H9 (cell line): ENCODE results near the gene ZCWPW2. TPM values are rescaled to one million over a fixed set of nuclear protein-coding genes. Genes with fewer than 3 reads are reported as not detected.

Experiments
- DNase-seq: peaks from one replicate; pipeline ENCODE4 v3.0.0-alpha.2; 2017
- H2AFZ ChIP-seq: one replicate; pipeline ENCODE4 v1.6.1; 2013; ENCODE audit warnings: mild to moderate bottlenecking, low read length, control low read depth, moderate library complexity
- H2AK5ac ChIP-seq: 2 replicates; pipeline ENCODE4 v1.6.1; 2013; ENCODE audit warnings: low read length, control low read depth, mixed read lengths; ENCODE audit not compliant: insufficient read length
- H2BK120ac ChIP-seq: one replicate; pipeline ENCODE4 v1.6.1; 2013; ENCODE audit warnings: low read depth, mild to moderate bottlenecking, low read length, control low read depth, inconsistent platforms; ENCODE audit not compliant: poor library complexity, severe bottlenecking
- H2BK12ac ChIP-seq: 2 replicates; pipeline ENCODE4 v1.6.1; 2013; ENCODE audit warnings: low read length, control low read depth, mixed read lengths, low read depth; ENCODE audit not compliant: insufficient read length
- H2BK15ac ChIP-seq: 2 replicates; pipeline ENCODE4 v1.6.1; 2013; ENCODE audit warnings: low read depth, low read length, control low read depth
- H2BK20ac ChIP-seq: one replicate; pipeline ENCODE4 v1.6.1; 2013; ENCODE audit warnings: low read depth, mild to moderate bottlenecking, low read length, control low read depth, inconsistent platforms; ENCODE audit not compliant: poor library complexity, severe bottlenecking
- H2BK5ac ChIP-seq: 2 replicates; pipeline ENCODE4 v1.6.1; 2013; ENCODE audit warnings: low read length, control low read depth, mixed read lengths; ENCODE audit not compliant: insufficient read length
- H3K14ac ChIP-seq: 2 replicates; pipeline ENCODE4 v1.6.1; 2013; ENCODE audit warnings: low read length, control low read depth; ENCODE audit not compliant: insufficient read depth
- H3K18ac ChIP-seq: 2 replicates; pipeline ENCODE4 v1.6.1; 2013; ENCODE audit warnings: low read depth, mild to moderate bottlenecking, mixed read lengths, low read length, control low read depth; ENCODE audit not compliant: insufficient read length
- H3K23ac ChIP-seq: 2 replicates; pipeline ENCODE4 v1.6.1; 2013; ENCODE audit warnings: low read length, control low read depth, mixed read lengths, low read depth; ENCODE audit not compliant: insufficient read length
- H3K23me2 ChIP-seq: 2 replicates; pipeline ENCODE4 v1.6.1; 2013; ENCODE audit warnings: low read depth, mild to moderate bottlenecking, mixed read lengths, low read length, control low read depth; ENCODE audit not compliant: insufficient read length, poor library complexity, severe bottlenecking
- H3K27ac ChIP-seq: 2 replicates; pipeline ENCODE4 v1.5.1; 2013; ENCODE audit warnings: low read length, control low read depth, mixed read lengths, low read depth; ENCODE audit not compliant: insufficient read length
- H3K27me3 ChIP-seq: 2 replicates; pipeline ENCODE4 v1.6.1; 2013; ENCODE audit warnings: low read length, control low read depth, inconsistent platforms; ENCODE audit not compliant: insufficient read depth
- H3K4ac ChIP-seq: 2 replicates; pipeline ENCODE4 v1.6.1; 2013; ENCODE audit warnings: low read depth, mild to moderate bottlenecking, control low read depth, inconsistent platforms, low read length, moderate library complexity
- H3K4me1 ChIP-seq: 2 replicates; pipeline ENCODE4 v1.6.1; 2013; ENCODE audit warnings: low read length, control low read depth, inconsistent platforms; ENCODE audit not compliant: insufficient read depth
- H3K4me2 ChIP-seq: 2 replicates; pipeline ENCODE4 v1.6.1; 2013; ENCODE audit warnings: low read length, control low read depth, mixed read lengths; ENCODE audit not compliant: insufficient read length, insufficient read depth
- H3K56ac ChIP-seq: 2 replicates; pipeline ENCODE4 v1.6.1; 2013; ENCODE audit warnings: low read depth, mild to moderate bottlenecking, mixed read lengths, low read length, control low read depth; ENCODE audit not compliant: insufficient read length
- H3K79me1 ChIP-seq: 2 replicates; pipeline ENCODE4 v1.6.1; 2013; ENCODE audit warnings: low read depth, mild to moderate bottlenecking, moderate library complexity, low read length, control low read depth, inconsistent platforms; ENCODE audit not compliant: insufficient read depth, poor library complexity, severe bottlenecking
- H3K79me2 ChIP-seq: 2 replicates; pipeline ENCODE4 v1.6.1; 2013; ENCODE audit warnings: low read length, control low read depth, inconsistent platforms; ENCODE audit not compliant: insufficient read depth
- H3K9ac ChIP-seq: 2 replicates; pipeline ENCODE4 v1.6.1; 2013; ENCODE audit warnings: low read length, control low read depth, mixed read lengths; ENCODE audit not compliant: insufficient read length; ENCODE audit errors: extremely low read depth
- H3K9me3 ChIP-seq: one replicate; pipeline ENCODE4 v1.6.1; 2013; ENCODE audit warnings: low read depth, low read length, inconsistent platforms; ENCODE audit not compliant: control insufficient read depth
- H3T11ph ChIP-seq: one replicate; pipeline ENCODE4 v1.6.1; 2013; ENCODE audit warnings: mild to moderate bottlenecking, low read length, control low read depth, inconsistent platforms
- H4K20me1 ChIP-seq: one replicate; pipeline ENCODE4 v1.6.1; 2013; ENCODE audit not compliant: control insufficient read depth, insufficient read length, insufficient read depth
- H4K5ac ChIP-seq: 2 replicates; pipeline ENCODE4 v1.6.1; 2013; ENCODE audit warnings: low read depth, mild to moderate bottlenecking, mixed read lengths, low read length, control low read depth; ENCODE audit not compliant: insufficient read length
- H4K8ac ChIP-seq: replicated peaks from 2 replicates; pipeline ENCODE4 v1.6.1; 2013; ENCODE audit warnings: low read length, control low read depth, mixed read lengths, low read depth; ENCODE audit not compliant: insufficient read length
- H4K91ac ChIP-seq: 2 replicates; pipeline ENCODE4 v1.6.1; 2013; ENCODE audit warnings: low read depth, mild to moderate bottlenecking, moderate library complexity, mixed read lengths, low read length, control low read depth; ENCODE audit not compliant: insufficient read length
- H3K27ac Mint-ChIP-seq, 3 experiments: 2 replicates in 2 of 3; 3 replicates in 1 of 3; pipeline ENCODE4 v1.8.0; 2020 to 2021; ENCODE audit warnings: mixed read lengths in 3 of 3, mild to moderate bottlenecking in 1 of 3, moderate library complexity in 1 of 3
- H3K27me3 Mint-ChIP-seq: 2 replicates; pipeline ENCODE4 v1.8.0; 2021; ENCODE audit warnings: low read depth, mild to moderate bottlenecking, moderate library complexity, mixed read lengths
- H3K36me3 Mint-ChIP-seq, 3 experiments: 2 replicates in 2 of 3; 3 replicates in 1 of 3; pipeline ENCODE4 v1.8.0; 2020 to 2021; ENCODE audit warnings: low read depth in 3 of 3, mixed read lengths in 3 of 3; ENCODE audit not compliant: insufficient read depth in 1 of 3
- H3K4me1 Mint-ChIP-seq, 2 experiments: 2 replicates each; pipeline ENCODE4 v1.8.0; 2020; ENCODE audit warnings: mixed read lengths in 2 of 2
- H3K4me3 Mint-ChIP-seq, 2 experiments: 2 replicates in 1 of 2; 3 replicates in 1 of 2; pipeline ENCODE4 v1.8.0; 2020 to 2021; ENCODE audit warnings: mild to moderate bottlenecking in 2 of 2, mixed read lengths in 2 of 2, moderate library complexity in 1 of 2
- H3K9me3 Mint-ChIP-seq, 2 experiments: 2 replicates in 1 of 2; 3 replicates in 1 of 2; pipeline ENCODE4 v1.8.0; 2020; ENCODE audit warnings: mild to moderate bottlenecking in 2 of 2, mixed read lengths in 2 of 2, moderate library complexity in 1 of 2
- CTCF ChIP-seq: fragments of 200-600 bp; sonication (generic); conservative IDR thresholded peaks from 3 replicates; pipeline ENCODE4 v1.8.0; 2021; ENCODE audit warnings: antibody characterized with exemption, mild to moderate bottlenecking
- WGBS: extraction: QIAGEN DNeasy Blood & Tissue Kit; methylation state at CpG from one replicate; pipeline ENCODE4 v1.1.7; 2013; ENCODE audit warnings: missing lambda C conversion rate, low lambda C conversion rate, mixed read lengths; ENCODE audit not compliant: insufficient read length; ENCODE audit errors: extremely low coverage; 5-methylcytosine and 5-hydroxymethylcytosine counted together
- total RNA-seq: library from RNA; stranded (reverse); gene quantifications from 2 replicates; pipeline ENCODE4 v1.2.1, GENCODE V29; 2021

Gene ZCWPW2
- total RNA-seq, 1 experiment from 2014 or later: 0.35 TPM

GRCh38 chr3:28301688-28302087 is 46.8 kb upstream of the ZCWPW2 start:
- Histone ChIP-seq H3T11ph (no peak overlapping the region), H4K5ac (no peak overlapping the region), H3K23ac (no peak overlapping the region), H4K91ac (no peak overlapping the region), H3K9ac (no peak overlapping the region), H2AFZ (no peak overlapping the region), H3K9me3 (no peaks in the 10 kb centered on the region), H3K4me2 (no peak overlapping the region), H3K23me2 (no peaks in the 10 kb centered on the region), H2BK120ac (no peak overlapping the region), H2BK15ac (no peak overlapping the region), H3K27ac (no peak overlapping the region), H2BK5ac (no peak overlapping the region), H3K4ac (no peak overlapping the region), H2AK5ac (no peak overlapping the region), H3K27me3 (no peaks in the 10 kb centered on the region), H3K79me2 (no peaks in the 10 kb centered on the region), H4K20me1 (no peaks in the 10 kb centered on the region), H2BK12ac (no peak overlapping the region), H3K56ac (no peak overlapping the region), H3K4me1 (no peaks in the 10 kb centered on the region), H3K79me1 (no peaks in the 10 kb centered on the region), H4K8ac (no peak overlapping the region), H2BK20ac (no peak overlapping the region), H3K14ac (no peak overlapping the region), H3K18ac (no peak overlapping the region)
- no peak for TF ChIP-seq CTCF
- DNase-seq: no peak
- Mint-ChIP-seq H3K4me3 (no peak overlapping the region), H3K4me1 (peaks cover 6% of the 10 kb centered on the region in 2 experiments; a peak in 2 of 4 replicates), H3K9me3 (no peaks in the 10 kb centered on the region), H3K36me3 (peaks cover 0 to 3% (median 0%) of the 10 kb centered on the region in 3 experiments; a peak in 1 of 7 replicates), H3K27me3 (no peaks in the 10 kb centered on the region), H3K27ac (no peak overlapping the region)
- no CpG with 5 or more reads among the region's 4 CpGs for WGBS
